K562 (cell line): ENCODE measurements around the gene MYEF2. TPM values are rescaled to one million over a fixed set of nuclear protein-coding genes. Genes with fewer than 3 reads are reported as not detected.

Experiments
- ATAC-seq: fragments of 200-7000 bp; cut with Tn5 transposase; 3 replicates; pipeline ENCODE4 v1.9.1; 2020; ENCODE audit warnings: moderate library complexity
- BruUV-seq: library from RNA; stranded (reverse); fragments of 400-500 nt; replicated peaks from 2 replicates; lab custom pipeline; 2021; lab: Mats Ljungman, UMichigan
- CTCF ChIA-PET: fragments of 300-600 bp; formaldehyde crosslinking; extraction: SDS; loops from one replicate; lab custom pipeline; 2021; ENCODE audit warnings: low intra/inter-chr PET ratio; lab: Yijun Ruan, JAX
- POLR2A ChIA-PET: fragments of 300-600, 350-650 bp; sonication (Branson Sonifier 250); formaldehyde crosslinking; extraction: SDS; loops from one replicate; lab custom pipeline; 2021; ENCODE audit warnings: antibody characterized with exemption, inconsistent platforms; lab: Yijun Ruan, JAX
- DNase-seq, 4 experiments: peaks; one replicate each; pipeline versions ENCODE4 v3.0.0 to v3.0.0-alpha.2; 2011 to 2018; ENCODE audit warnings: low spot score in 3 of 4, mixed read lengths in 3 of 4; ENCODE audit errors: extremely low read depth in 1 of 4
- FAIRE-seq: peaks from 2 replicates; lab custom pipeline; 2011; peaks lifted over from hg19 to GRCh38; lab: Jason Lieb, UNC
- H2AFZ ChIP-seq: 2 replicates; pipeline ENCODE4 v1.6.0; 2011; ENCODE audit warnings: low read depth, low read length, control low read depth, inconsistent platforms
- H3K27ac ChIP-seq: fragments of 200-600 bp; 3 replicates; pipeline ENCODE4 v1.8.0; 2011; ENCODE audit warnings: low read depth, mild to moderate bottlenecking, control low read depth, inconsistent platforms, low read length, moderate library complexity, mixed read lengths; ENCODE audit errors: extremely low read depth
- H3K27me3 ChIP-seq, 2 experiments: fragments of 300-600 bp in 1 of 2; 2 replicates in 1 of 2; 3 replicates in 1 of 2; pipeline versions ENCODE4 v1.6.0 to v1.8.0; 2011; ENCODE audit warnings: inconsistent platforms in 2 of 2, low read length in 2 of 2, mild to moderate bottlenecking in 1 of 2, mixed read lengths in 1 of 2, moderate library complexity in 1 of 2; ENCODE audit not compliant: control insufficient read depth in 2 of 2, insufficient read depth in 2 of 2
- H3K36me3 ChIP-seq: fragments of 300-600 bp; 3 replicates; pipeline ENCODE4 v1.8.0; 2011; ENCODE audit warnings: mild to moderate bottlenecking, low read length, inconsistent platforms; ENCODE audit not compliant: control insufficient read depth, insufficient read depth
- H3K4me1 ChIP-seq, 2 experiments: fragments of 200-600 bp in 1 of 2; replicated peaks in 1 of 2; 2 replicates in 1 of 2; 3 replicates in 1 of 2; pipeline versions ENCODE4 v1.5.1 to v1.8.0; 2011; ENCODE audit warnings: inconsistent platforms in 2 of 2, low read length in 2 of 2, mild to moderate bottlenecking in 1 of 2, mixed read lengths in 1 of 2, moderate library complexity in 1 of 2; ENCODE audit not compliant: control insufficient read depth in 2 of 2, insufficient read depth in 2 of 2
- H3K4me2 ChIP-seq: 2 replicates; pipeline ENCODE4 v1.6.1; 2011; ENCODE audit warnings: low read length, control low read depth, inconsistent platforms, mixed read lengths; ENCODE audit not compliant: insufficient read depth
- H3K4me3 ChIP-seq: fragments of 200-600 bp; sonication (generic), shearing (Covaris generic); 2 replicates; pipeline ENCODE4 v1.5.1; 2016; ENCODE audit warnings: control low read depth, inconsistent platforms
- H3K79me2 ChIP-seq: fragments of 200-600 bp; 3 replicates; pipeline ENCODE4 v1.8.0; 2011; ENCODE audit warnings: low read length, inconsistent platforms; ENCODE audit not compliant: control insufficient read depth, insufficient read depth
- H3K9ac ChIP-seq, 2 experiments: 2 replicates each; pipeline versions ENCODE4 v1.6.0 to v1.6.1; 2011; ENCODE audit warnings: low read depth in 2 of 2, low read length in 2 of 2, control low read depth in 1 of 2, inconsistent platforms in 1 of 2, mild to moderate bottlenecking in 1 of 2, mixed read lengths in 1 of 2; ENCODE audit not compliant: insufficient read depth in 1 of 2
- H3K9me1 ChIP-seq: one replicate; pipeline ENCODE4 v1.6.0; 2011; ENCODE audit warnings: inconsistent platforms, mild to moderate bottlenecking, low read length, moderate library complexity; ENCODE audit not compliant: control insufficient read depth, insufficient read depth
- H3K9me3 ChIP-seq: replicated peaks from 2 replicates; pipeline ENCODE4 v1.5.1; 2011; ENCODE audit warnings: low read depth, low read length, inconsistent platforms; ENCODE audit not compliant: control insufficient read depth, insufficient read depth
- H4K20me1 ChIP-seq: replicated peaks from 2 replicates; pipeline ENCODE4 v1.6.1; 2011; ENCODE audit warnings: low read length, inconsistent platforms, mixed read lengths; ENCODE audit not compliant: control insufficient read depth, insufficient read depth
- AFF1 ChIP-seq, 2 experiments: fragments of 450-650 bp; IDR thresholded peaks; 2 replicates each; pipeline ENCODE4 v1.6.1; 2018; ENCODE audit warnings: mild to moderate bottlenecking in 2 of 2, low read depth in 1 of 2; ENCODE audit not compliant: partially characterized antibody in 2 of 2
- CREB1 ChIP-seq, 2 experiments: sonication (generic) in 1 of 2; formaldehyde crosslinking in 1 of 2; IDR thresholded peaks; 2 replicates each; pipeline versions ENCODE4 v1.6.1 to v1.8.0; 2012 to 2022; ENCODE audit warnings: inconsistent platforms in 1 of 2, mild to moderate bottlenecking in 1 of 2, missing genetic modification reagents in 1 of 2, moderate library complexity in 1 of 2
- DEAF1 ChIP-seq: fragments of 450-650 bp; formaldehyde crosslinking; IDR thresholded peaks from 2 replicates; pipeline ENCODE4 v1.4.0; 2020; ENCODE audit warnings: mild to moderate bottlenecking, moderate library complexity
- MTA2 ChIP-seq: fragments of 450-650 bp; IDR thresholded peaks from 2 replicates; pipeline ENCODE4 v1.6.1; 2016; ENCODE audit warnings: low read depth
- POLR2G ChIP-seq: fragments of 200-400 bp; formaldehyde crosslinking; IDR thresholded peaks from 2 replicates; pipeline ENCODE4 v1.6.1; 2017; ENCODE audit warnings: low read depth, mild to moderate bottlenecking, antibody characterized with exemption, low read length, moderate library complexity
- SNAPC5 ChIP-seq: fragments of 250-450 bp; sonication (Bioruptor Pico); IDR thresholded peaks from 2 replicates; pipeline ENCODE4 v1.8.0; 2021; ENCODE audit warnings: moderate library complexity, mild to moderate bottlenecking, inconsistent platforms
- USF2 ChIP-seq: sonication (generic); formaldehyde crosslinking; IDR thresholded peaks from 2 replicates; pipeline ENCODE4 v1.5.0; 2020; ENCODE audit warnings: missing genetic modification reagents
- ZNF174 ChIP-seq: fragments of 250-450 bp; sonication (Bioruptor Pico); IDR thresholded peaks from 2 replicates; pipeline ENCODE4 v1.4.0; 2020; ENCODE audit warnings: mild to moderate bottlenecking
- ZNF175 ChIP-seq: fragments of 200-800 bp; sonication (Bioruptor generic); IDR thresholded peaks from 2 replicates; pipeline ENCODE4 v1.6.1; 2016; ENCODE audit warnings: low read depth, mild to moderate bottlenecking, missing genetic modification characterization, missing compliant biosample characterization
- ZNF717 ChIP-seq: fragments of 250-450 bp; sonication (Bioruptor Pico); IDR thresholded peaks from 2 replicates; pipeline ENCODE4 v1.5.0; 2021
- WGBS: fragments of 100-300 bp; shearing (Covaris generic); methylation state at CpG from one replicate; pipeline ENCODE4 v1.1.6; 2016; ENCODE audit warnings: low coverage, mixed read lengths; ENCODE audit not compliant: insufficient coverage; ENCODE audit errors: missing lambda C conversion rate; 5-methylcytosine and 5-hydroxymethylcytosine counted together
- in situ Hi-C: fragments of 300-500 bp; cut with MboI; formaldehyde crosslinking; loops from 4 replicates; pipeline ENCODE4 v1.15.0; 2018; ENCODE audit warnings: inconsistent platforms, mixed read lengths
- intact Hi-C: fragments of 100-400 bp; cut with micrococcal nuclease; formaldehyde crosslinking; loops from 2 replicates; pipeline ENCODE4 v1.14.2; 2022
- polyA plus RNA-seq, 8 experiments: library from polyadenylated mRNA; depleted of rRNA in 4 of 8; stranded (reverse) in 5 of 8; unstranded in 3 of 8; fragments of >200 nt; fragmentation: Nextera tagmentation in 2 of 8; fragmentation: Illumina TruSeq in 1 of 8; extraction: Ambion mirVana in 2 of 8; extraction: Trizol in 1 of 8; gene quantifications; 2 replicates each; pipeline versions ENCODE4 v1.2.1 to v1.2.3, GENCODE V29; 2011 to 2014; ENCODE audit warnings: inconsistent platforms in 1 of 8, missing spikeins in 1 of 8
- total RNA-seq, 7 experiments: library from RNA; depleted of rRNA in 6 of 7; stranded (reverse); fragments of >200 nt in 6 of 7; fragmentation: Illumina TruSeq in 2 of 7; extraction: Trizol in 2 of 7; gene quantifications; 2 replicates each; pipeline versions ENCODE4 v1.2.1 to v1.2.3, GENCODE V29; 2011 to 2021; ENCODE audit warnings: low replicate concordance in 1 of 7
- TF ChIP-seq, protein P1 (sequence below): sonication (generic); formaldehyde crosslinking; IDR thresholded peaks from 2 replicates; pipeline ENCODE4 v1.8.0; 2022; ENCODE audit warnings: missing genetic modification reagents, mild to moderate bottlenecking, moderate library complexity, borderline replicate concordance

The MYEF2 gene
- total and polyA plus RNA-seq, 9 of the 15 experiments (the other 6 are each of a cell fraction or from before 2014, with no cell fraction given) = 0.03 to 0.82 (median 0.19) TPM

GRCh38 chr15:48096355-48096786 is 81.7 kb downstream of the MYEF2 start (continued):
- TF ChIP-seq USF2 (CRISPR knock-in tag) (no peak), ZNF175 (CRISPR knock-in tag) (no peak), MTA2 (no peak), ZNF174 (no peak), POLR2G (no peak)

DNA sequence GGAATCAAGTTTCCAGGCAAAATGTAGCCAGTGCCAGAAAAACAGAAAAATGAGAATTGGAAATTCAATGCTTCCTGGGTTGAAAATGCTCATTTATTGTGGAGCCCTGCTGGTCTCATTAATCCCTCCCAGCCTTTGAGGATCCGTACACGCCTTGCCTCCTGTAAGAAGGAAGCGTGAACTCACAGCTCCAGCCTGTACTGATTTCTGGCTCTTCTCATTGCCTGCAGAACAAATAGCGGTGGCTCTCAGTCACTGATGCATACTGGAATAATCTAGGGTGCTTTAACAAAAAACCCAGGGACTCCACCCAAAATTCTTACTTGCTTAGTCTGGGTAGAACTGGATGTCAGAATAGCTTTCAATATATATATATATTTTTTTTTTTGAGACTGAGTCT is 86.6 kb downstream of the MYEF2 start:
- H3K27ac ChIP-seq = no peak overlapping the region
- H3K9me3 ChIP-seq = no peaks in the 10 kb centered on the region
- no TSS peak for BruUV-seq
- no peaks in the 10 kb centered on the region for H4K20me1 ChIP-seq
- H2AFZ ChIP-seq = no peak overlapping the region
- DNase-seq = no peak
- H3K4me3 ChIP-seq = no peak overlapping the region
- no peak for FAIRE-seq
- ChIA-PET POLR2A (no interaction called here), CTCF (no interaction called here)
- no peaks in the 10 kb centered on the region for H3K36me3 ChIP-seq
- WGBS = 2% methylated on average over 4 of the region's 4 CpGs
- H3K27me3 ChIP-seq = no peaks in the 10 kb centered on the region
- no peaks in the 10 kb centered on the region for H3K9me1 ChIP-seq
- no peak overlapping the region for H3K9ac ChIP-seq
- intact Hi-C loops = no loop called here
- in situ Hi-C loops = no loop called here
- H3K79me2 ChIP-seq = no peaks in the 10 kb centered on the region
- no peak for ATAC-seq
- no peaks in the 10 kb centered on the region for H3K4me1 ChIP-seq
- no peak for TF ChIP-seq DEAF1 (CRISPR knock-in tag)
- no peak for TF ChIP-seq ZNF717 (CRISPR knock-in tag)
- no peak for TF ChIP-seq CREB1 (IDR thresholded peaks at IDR 0.05)
- no peak for TF ChIP-seq CREB1 (CRISPR knock-in tag; IDR thresholded peaks at IDR 0.05)
- TF ChIP-seq AFF1 (IDR thresholded peaks at IDR 0.05; ENCODE audit: low read depth in 1 of 2, partially characterized antibody in 2 of 2) = no peak
- TF ChIP-seq, protein P1, sequence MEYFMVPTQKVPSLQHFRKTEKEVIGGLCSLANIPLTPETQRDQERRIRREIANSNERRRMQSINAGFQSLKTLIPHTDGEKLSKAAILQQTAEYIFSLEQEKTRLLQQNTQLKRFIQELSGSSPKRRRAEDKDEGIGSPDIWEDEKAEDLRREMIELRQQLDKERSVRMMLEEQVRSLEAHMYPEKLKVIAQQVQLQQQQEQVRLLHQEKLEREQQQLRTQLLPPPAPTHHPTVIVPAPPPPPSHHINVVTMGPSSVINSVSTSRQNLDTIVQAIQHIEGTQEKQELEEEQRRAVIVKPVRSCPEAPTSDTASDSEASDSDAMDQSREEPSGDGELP (CRISPR knock-in tag) = no peak
- TF ChIP-seq SNAPC5 = no peak
- H3K4me2 ChIP-seq = no peak overlapping the region
